SIG-M5 treated with dmso at 0.1 percent for 504 hours (cell line): ENCODE results near the gene KREMEN1.

Experiments
- DNase-seq: peaks from one replicate; lab custom pipeline; 2025; ENCODE audit not compliant: unreplicated experiment; lab: John Stamatoyannopoulos, UW

KREMEN1 gene

DNA sequence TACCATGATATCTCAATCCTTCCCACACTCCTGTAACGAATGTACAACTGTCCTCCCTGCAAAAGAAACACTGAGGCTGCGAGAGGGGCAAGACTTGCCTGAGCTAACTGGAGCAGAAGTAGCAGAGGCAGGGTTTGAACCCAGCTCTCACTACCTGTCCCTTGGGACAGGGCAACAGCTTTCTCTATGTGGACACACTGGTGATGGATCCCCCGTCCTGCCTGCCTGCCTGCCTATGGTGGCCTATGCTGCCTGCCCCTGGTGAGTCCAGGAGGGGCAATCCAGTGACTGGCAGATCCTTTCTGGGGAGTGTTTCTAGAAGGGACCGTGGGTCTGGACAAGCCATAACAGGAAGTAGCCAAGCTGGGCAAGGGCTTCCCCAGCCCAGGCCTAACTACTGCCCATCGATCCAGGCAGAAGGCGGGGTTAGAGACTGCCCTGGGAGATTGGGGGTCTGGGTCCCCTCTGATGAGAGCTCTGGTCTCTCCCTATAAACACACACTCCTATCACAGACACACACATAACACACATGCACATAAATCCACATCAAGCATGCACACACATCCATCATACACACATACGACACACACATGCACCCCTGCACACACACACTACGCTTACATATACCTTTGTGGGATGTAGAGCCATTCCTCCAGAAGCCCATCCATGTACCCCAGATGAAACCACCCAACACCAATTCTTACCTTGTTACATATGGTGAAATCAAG, 131.8 kb downstream of the KREMEN1 start:
- DNase-seq: no peak

- no peak for DNase-seq
Observed at GRCh38 chr22:29205252-29205593, 132.4 kb downstream of the KREMEN1 start.

DNA sequence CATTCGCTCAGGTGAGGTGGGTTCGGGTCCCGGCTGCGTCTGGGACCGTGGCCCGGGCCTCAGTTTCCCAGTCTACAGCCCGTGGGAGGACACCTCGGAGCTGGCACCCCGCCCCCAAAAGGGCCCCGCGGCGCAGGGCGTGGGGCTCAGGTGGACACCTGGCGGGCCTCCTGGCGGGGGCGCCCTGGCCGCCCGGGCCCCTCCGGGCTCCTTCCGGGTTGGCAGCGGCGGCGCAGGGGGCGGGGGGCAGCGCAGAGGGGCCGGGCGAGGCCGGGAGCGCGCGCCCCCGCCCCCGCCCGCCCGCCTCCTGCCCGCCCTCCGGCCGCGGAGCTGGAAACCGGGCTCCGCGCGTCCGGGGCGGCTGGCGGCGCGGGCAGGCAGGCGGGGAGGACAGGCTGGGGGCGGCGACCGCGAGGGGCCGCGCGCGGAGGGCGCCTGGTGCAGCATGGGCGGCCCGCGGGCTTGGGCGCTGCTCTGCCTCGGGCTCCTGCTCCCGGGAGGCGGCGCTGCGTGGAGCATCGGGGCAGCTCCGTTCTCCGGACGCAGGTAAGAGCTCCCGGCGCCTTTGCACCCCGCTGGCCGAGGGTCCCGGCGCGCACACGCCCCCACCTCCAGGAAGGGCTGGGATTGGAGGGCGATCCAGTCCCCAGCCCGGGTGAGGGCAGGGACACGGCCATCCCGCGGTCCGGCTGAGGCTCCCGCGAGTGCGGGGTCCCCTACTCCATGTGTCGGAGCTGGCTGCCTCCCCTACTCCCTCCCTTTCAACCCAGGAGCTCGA, 132.9 kb downstream of the KREMEN1 start, which contains the start of gene EMID1:
Gene EMID1 (plus strand): TSS at position 303 of the 778 bp plus-strand sequence. CDS start 143 bp downstream, at position 446.
- no peak for DNase-seq

DNA sequence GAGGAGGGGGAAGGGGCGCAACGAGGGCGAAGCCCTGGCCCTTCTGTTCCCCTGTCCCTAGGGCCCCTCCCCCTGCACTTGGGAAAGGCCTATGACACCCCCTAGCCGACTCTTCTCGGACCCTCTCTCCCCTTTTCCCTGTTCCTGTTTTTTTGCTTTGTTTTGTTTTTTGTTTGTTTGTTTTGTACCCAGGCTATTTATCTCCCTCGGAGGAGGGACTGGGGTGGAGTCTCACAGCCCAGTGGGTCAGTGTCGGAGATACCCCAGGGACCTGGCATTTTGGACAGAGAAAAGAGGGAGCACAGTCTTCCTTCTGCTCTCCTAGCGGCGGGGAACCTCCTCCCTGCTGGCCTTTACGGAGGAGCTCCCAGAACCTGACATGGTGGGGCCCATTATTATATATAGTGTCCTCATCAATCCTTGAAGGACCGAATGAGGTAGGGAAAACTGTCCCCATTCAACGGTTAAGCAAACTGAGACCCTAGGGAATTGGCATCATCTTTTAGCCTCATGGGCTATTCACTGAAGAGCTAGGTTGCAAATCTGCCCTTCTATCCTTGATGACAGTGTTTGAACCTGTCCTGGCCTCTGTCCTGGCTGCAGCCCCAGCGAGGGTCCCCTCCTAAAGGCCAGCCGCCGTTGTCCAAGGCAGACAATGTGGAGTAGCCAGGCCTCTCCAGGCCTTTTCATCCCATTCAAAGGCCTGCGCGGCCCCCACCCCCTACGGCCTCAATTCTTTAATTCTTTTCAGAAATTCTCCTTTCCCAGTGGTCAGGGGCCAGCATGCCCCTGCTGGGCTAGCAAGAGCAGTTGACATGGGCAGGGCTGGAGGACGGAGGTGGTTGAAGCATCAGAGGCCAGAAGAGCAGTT, 133.8 kb downstream of the KREMEN1 start:
- no peak for DNase-seq

DNA sequence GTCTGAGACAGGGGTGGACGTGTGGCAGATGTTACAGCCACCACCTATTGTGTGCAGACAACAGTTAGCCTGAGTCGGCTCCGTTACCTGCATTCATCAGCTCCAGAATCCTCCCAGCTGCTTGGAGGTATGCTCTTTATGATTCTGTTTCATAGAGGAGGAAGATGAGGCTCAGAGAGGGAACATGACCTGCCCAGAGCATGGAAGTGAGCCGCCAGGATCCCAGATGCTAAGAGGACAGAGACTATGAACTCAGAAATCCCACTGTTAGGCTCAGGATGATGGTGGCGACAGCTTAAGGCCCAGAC, 134.4 kb downstream of the KREMEN1 start:
- DNase-seq: no peak

GRCh38 chr22:29207562-29208501, 135.0 kb downstream of the KREMEN1 start:
- no peak for DNase-seq

GRCh38 chr22:29208502-29208862, 135.6 kb downstream of the KREMEN1 start:
- no peak for DNase-seq

GRCh38 chr22:29208879-29209623, 136.2 kb downstream of the KREMEN1 start:
- no peak for DNase-seq

- no peak for DNase-seq
Observed at GRCh38 chr22:29209624-29209929, 136.7 kb downstream of the KREMEN1 start.

GRCh38 chr22:29211066-29211465, 138.2 kb downstream of the KREMEN1 start:
- no peak for DNase-seq

GRCh38 chr22:29211466-29211865, 138.6 kb downstream of the KREMEN1 start:
- DNase-seq: no peak

DNA sequence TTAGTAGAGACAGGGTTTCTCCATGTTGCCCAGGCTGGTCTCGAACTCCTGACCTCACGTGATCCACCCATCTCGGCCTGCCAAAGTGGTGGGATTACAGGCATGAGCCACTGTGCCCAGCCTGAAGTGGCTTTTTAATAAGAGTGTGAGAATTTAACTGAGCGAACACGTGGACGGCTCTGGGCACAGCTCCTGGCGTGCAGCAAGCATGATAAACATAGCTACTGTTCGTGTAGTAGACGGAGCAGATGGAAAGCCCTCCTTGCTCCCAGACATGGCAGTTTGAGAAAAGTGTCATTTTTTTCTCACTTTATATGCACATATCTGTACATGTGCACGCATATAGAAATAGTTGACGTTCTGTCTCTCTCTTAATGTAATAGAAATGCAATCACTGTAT, 139.9 kb downstream of the KREMEN1 start:
- DNase-seq: no peak

DNA sequence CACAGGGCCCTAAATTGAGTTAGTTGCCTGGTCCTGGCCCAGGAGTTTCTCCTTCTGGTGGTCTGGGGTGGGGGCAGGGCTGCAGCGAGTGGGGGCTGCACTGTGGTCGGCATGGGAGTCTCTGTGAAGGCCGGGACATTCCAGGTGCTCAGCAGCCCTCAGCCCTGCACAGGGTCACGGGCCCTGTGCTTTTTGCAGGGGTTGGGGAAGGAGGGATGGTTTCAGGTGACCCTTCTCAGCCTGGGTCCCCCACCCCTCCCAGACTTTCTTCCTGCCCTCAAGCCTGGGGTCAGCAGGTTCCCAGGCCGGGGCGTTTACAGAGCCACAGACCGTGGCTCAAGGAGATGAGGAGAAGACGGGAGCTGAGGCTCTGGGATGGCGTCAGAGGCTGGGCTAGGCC, 140.7 kb downstream of the KREMEN1 start:
- no peak for DNase-seq

DNA sequence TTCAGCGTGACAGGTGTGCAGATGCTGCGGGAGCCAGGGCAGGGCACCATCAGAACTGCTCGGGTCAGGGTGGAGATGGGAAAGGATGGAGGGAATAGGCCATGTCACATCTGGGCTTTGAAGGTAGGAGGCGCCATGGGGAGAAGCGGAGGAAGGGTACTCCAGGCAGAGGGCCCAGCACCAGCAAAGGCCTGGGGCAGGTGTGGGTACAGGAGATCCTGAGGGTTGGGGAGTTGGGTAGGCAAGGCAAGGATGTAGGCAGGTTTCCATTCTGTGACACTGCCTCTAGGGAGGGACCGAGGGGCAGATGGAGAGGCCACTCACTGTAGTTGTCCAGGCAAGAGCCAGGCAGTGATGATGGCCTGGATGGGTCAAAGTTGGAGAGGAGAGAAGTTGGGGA, 141.4 kb downstream of the KREMEN1 start:
- DNase-seq: no peak

- no peak for DNase-seq
Observed at GRCh38 chr22:29215012-29215860, 142.4 kb downstream of the KREMEN1 start.

- no peak for DNase-seq
Observed at GRCh38 chr22:29216011-29216872, 143.4 kb downstream of the KREMEN1 start.

DNA sequence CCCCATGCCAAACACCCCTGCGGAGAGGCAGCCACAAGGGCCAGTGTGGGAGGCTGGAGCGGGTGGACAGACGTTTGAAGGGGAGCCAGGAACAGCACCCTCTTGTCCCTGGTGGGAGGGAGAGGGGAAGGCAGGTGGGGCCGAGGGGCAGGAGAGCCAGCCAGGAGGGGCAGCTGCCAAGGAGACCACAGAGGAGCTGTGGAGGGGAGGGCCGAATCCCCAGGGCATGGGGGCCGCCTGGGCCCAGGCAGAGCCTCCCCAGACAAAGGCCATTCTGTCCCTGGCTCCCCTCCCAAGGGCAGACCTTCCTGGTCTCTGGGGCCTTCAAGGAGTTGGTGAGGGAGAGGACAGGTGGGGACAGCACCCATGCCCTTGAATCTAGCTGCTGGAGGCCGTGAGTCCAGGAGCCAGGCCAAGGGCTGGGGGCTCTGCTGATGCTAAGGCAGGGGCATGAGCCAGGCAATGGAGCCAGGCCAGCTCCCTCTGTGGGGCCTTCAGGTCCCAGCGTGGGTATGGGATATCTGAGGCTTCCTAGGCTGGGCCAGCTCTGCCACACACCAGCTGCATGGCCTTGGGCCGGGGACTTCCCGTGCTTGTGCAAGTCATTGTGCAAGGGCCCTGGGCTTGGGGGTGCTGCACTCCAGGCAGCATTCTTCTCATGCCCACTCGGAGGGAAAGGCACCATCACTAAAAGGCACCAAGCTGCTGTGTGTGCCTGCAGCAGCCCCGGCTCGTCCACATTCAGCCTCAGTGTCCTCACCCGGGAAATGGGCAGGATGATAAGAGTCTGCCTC, 144.2 kb downstream of the KREMEN1 start:
- peak; percentile 59 for DNase-seq
